ENCODE results near the gene PGC. TPM values are rescaled to one million over a fixed set of nuclear protein-coding genes. Genes with fewer than 3 reads are reported as not detected.

Gene PGC
- total and polyA plus RNA-seq, 9 of the 15 experiments (the other 6 are each of a cell fraction or from before 2014, with no cell fraction given) = 0.17 to 0.40 TPM; not detected in 7

DNA sequence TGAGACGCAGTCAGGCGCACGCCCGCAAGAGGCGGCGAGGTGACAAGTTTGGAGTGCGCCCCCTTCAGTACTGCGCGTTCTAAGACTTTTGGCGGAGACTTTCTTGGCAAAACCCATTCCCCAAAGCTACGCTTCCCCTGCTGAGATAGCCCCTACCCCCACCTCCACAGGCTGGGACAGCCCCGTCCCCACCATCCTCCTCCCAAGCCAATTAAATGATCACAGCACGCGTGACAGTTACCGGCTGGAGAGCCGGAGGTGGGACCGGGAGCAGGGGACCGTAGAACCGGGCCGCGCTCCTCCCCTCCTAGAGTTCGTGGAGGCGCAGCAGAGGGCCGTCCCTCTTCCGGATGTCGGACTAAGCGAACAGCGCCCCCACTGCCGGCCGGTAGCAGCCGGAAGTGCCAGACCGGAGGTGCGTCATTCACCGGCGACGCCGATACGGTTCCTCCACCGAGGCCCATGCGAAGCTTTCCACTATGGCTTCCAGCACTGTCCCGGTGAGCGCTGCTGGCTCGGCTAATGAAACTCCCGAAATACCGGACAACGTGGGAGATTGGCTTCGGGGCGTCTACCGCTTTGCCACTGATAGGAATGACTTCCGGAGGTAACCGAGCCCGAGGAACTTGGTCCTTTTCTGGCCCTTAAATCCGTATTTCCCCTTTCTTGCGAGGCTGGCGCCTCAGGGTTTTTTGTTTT is 40.2 kb upstream of the PGC start, which contains the start of gene TOMM6 (continued):
- TF ChIP-seq, protein P1, sequence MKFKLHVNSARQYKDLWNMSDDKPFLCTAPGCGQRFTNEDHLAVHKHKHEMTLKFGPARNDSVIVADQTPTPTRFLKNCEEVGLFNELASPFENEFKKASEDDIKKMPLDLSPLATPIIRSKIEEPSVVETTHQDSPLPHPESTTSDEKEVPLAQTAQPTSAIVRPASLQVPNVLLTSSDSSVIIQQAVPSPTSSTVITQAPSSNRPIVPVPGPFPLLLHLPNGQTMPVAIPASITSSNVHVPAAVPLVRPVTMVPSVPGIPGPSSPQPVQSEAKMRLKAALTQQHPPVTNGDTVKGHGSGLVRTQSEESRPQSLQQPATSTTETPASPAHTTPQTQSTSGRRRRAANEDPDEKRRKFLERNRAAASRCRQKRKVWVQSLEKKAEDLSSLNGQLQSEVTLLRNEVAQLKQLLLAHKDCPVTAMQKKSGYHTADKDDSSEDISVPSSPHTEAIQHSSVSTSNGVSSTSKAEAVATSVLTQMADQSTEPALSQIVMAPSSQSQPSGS (CRISPR knock-in tag; IDR thresholded peaks at IDR 0.05) = no peak
- TF ChIP-seq SREBF1 (IDR thresholded peaks at IDR 0.05; ENCODE audit: borderline replicate concordance, low read depth, low read length) (no peak), ETS2 (tag; IDR thresholded peaks at IDR 0.05; ENCODE audit: borderline replicate concordance, poor library complexity, severe bottlenecking) (peak; percentile 34), ZNF274 (IDR thresholded peaks at IDR 0.05; ENCODE audit: borderline replicate concordance, low read depth, low read length) (no peak), ZSCAN29 (IDR thresholded peaks at IDR 0.05) (peak; percentile 36), ZNF740 (CRISPR knock-in tag; IDR thresholded peaks at IDR 0.05) (no peak), ZNF740 (tag; IDR thresholded peaks at IDR 0.05) (no peak), KAT8 (IDR thresholded peaks at IDR 0.05; ENCODE audit: low read depth) (peak; percentile 13; the same call in 1 of the 2 replicates), ZSCAN32 (CRISPR knock-in tag; IDR thresholded peaks at IDR 0.05) (no peak), KAT7 (CRISPR knock-in tag; IDR thresholded peaks at IDR 0.05; ENCODE audit: borderline replicate concordance) (peak; percentile 95), ZNF12 (CRISPR knock-in tag; IDR thresholded peaks at IDR 0.05) (peak; percentile 53; the same call in 1 of the 2 replicates), DDX20 (tag; IDR thresholded peaks at IDR 0.05; ENCODE audit: low read depth) (no peak), BRD4 (IDR thresholded peaks at IDR 0.05) (peak; percentile 91), XRCC3 (IDR thresholded peaks at IDR 0.05) (no peak), PYGO2 (tag; IDR thresholded peaks at IDR 0.05) (no peak), MAFG (tag; conservative IDR thresholded peaks at IDR 0.05) (no peak), PHF21A (IDR thresholded peaks at IDR 0.05; ENCODE audit: borderline replicate concordance, low read depth) (peak; percentile 13; the same call in 1 of the 2 replicates), BCL6 (CRISPR knock-in tag; IDR thresholded peaks at IDR 0.05) (no peak), PPARD (CRISPR knock-in tag; IDR thresholded peaks at IDR 0.05) (no peak), AFF1 (IDR thresholded peaks at IDR 0.05; ENCODE audit: low read depth in 1 of 2, partially characterized antibody in 2 of 2) (peak in 1 of 2 experiments; percentile 63), ZNF57 (CRISPR knock-in tag; IDR thresholded peaks at IDR 0.05) (no peak), YY1 (IDR thresholded peaks at IDR 0.05; ENCODE audit: borderline replicate concordance in 1 of 3, control insufficient read depth in 1 of 3, extremely low read depth in 1 of 3, insufficient read depth in 3 of 3, insufficient read length in 1 of 3, insufficient replicate concordance in 2 of 3, low read depth in 1 of 3, low read length in 2 of 3) (peak; percentile 86 to 99 (median 96))
